ENCODE results near the gene SRMS. TPM values are rescaled to one million over a fixed set of nuclear protein-coding genes. Genes with fewer than 3 reads are reported as not detected.

Gene SRMS
- total and polyA plus RNA-seq, 4 donors: not detected

DNA sequence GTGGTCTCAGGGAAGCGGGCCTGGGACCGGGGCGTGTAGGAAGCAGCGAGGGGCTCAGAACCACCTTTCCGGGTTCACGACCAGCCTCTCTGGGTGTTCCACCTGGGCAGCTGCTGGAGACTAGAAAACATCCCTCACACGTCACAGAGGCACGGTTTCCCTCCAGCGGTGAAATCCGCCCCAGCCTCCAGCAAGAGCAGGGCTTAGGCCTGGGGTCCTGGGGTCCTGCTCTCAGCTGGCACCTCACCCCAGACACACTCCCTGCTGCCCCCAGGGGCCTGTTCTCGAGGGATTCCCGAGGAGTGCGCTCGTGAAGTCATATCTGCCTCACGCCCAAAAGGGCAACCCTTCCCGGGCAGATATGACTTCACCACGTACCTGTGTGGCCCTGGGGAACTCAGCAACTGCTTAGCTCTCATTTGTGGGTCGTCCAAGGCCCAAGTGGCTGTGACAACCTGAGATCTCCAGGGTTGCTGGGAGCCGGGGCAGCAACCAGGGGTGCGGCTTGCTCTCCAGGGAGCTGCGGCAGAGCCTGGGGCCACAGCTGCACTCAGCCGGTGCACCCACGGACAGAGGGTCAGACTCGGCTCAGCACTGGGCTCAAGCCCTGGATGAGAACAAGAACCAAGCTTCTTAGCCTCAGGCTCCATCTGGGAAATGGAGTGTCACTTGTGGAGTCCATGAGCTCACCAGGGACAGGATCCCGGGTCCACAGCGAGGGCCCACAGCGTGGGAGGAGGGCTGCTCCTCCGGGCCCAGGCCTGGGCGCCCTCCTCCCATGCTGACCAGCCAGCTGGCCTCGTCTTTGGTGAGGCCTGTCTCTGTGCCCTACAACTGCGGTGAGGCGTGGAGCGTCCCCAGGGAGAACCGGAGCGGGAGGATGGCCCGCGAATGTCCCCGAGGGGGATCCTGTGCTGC lies 7.1 kb upstream of the SRMS start:
- Histone ChIP-seq H3K4me1 (ENCODE audit: control insufficient read depth in 4 of 4, insufficient read depth in 4 of 4, low read length in 3 of 4) (peaks cover 0 to 2% (median 0%) of the 10 kb centered on the region in 4 donors), H3K27me3 (ENCODE audit: control insufficient read depth in 4 of 4, insufficient read depth in 4 of 4, low read length in 3 of 4) (peaks cover 0 to 2% (median 0%) of the 10 kb centered on the region in 4 donors)
- DNase-seq (ENCODE audit: low spot score): no peak

DNA sequence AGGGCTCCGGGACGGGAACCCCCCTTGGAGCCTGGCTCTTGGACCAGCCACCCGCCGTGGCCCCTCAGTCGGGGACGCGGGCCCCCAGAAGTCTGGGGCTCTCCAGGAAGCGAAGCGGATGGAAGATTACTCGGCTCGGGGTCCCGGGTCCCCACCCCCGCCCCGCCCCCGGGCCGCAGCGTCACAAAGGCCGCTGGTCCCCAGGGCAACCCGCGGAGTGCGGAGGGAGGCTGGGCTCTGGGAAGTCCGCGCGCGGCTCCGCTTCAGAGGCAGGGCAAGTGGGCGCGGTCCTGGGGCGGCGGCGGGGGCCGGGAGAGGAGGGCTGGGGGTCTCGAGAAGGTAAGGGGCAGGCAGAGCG lies 6.4 kb upstream of the SRMS start, which contains the start of gene FNDC11:
Gene FNDC11, plus strand, starts transcription at position 227 of the 358 bp plus-strand sequence. CDS start 1,505 bp downstream, outside the sequence.
- Histone ChIP-seq H3K4me1 (ENCODE audit: control insufficient read depth in 4 of 4, insufficient read depth in 4 of 4, low read length in 3 of 4) (peaks cover 0 to 2% (median 0%) of the 10 kb centered on the region in 4 donors), H3K27ac (ENCODE audit: low read depth in 1 of 2, low read length in 2 of 2) (no peak within 1 kb of the TSS), H3K9me3 (ENCODE audit: control insufficient read depth in 4 of 4, low read length in 3 of 4) (peaks cover 0 to 1% (median 0%) of the 10 kb centered on the region in 4 donors), H3K36me3 (ENCODE audit: control insufficient read depth in 4 of 4, insufficient read depth in 3 of 4, low read depth in 1 of 4, low read length in 3 of 4) (no peaks in the 10 kb centered on the region), H3K4me3 (ENCODE audit: low read depth in 1 of 3, low read length in 3 of 3) (peak within 1 kb of the TSS in 1 of 3 donors; percentile 47), H3K27me3 (ENCODE audit: control insufficient read depth in 4 of 4, insufficient read depth in 4 of 4, low read length in 3 of 4) (peaks cover 0 to 2% (median 0%) of the 10 kb centered on the region in 4 donors), H3K9ac (ENCODE audit: low read depth in 1 of 2, low read length in 2 of 2) (no peak within 1 kb of the TSS)
- WGBS: 6% methylated on average over 34 of the region's 34 CpGs
- no peak for TF ChIP-seq GABPA (IDR thresholded peaks at IDR 0.05 in 1 of 2, conservative IDR thresholded peaks at IDR 0.05 in 1 of 2)
- TF ChIP-seq SP1 (IDR thresholded peaks at IDR 0.05): no peak
- no peak for TF ChIP-seq YY1 (IDR thresholded peaks at IDR 0.05)
- TF ChIP-seq, protein P1, sequence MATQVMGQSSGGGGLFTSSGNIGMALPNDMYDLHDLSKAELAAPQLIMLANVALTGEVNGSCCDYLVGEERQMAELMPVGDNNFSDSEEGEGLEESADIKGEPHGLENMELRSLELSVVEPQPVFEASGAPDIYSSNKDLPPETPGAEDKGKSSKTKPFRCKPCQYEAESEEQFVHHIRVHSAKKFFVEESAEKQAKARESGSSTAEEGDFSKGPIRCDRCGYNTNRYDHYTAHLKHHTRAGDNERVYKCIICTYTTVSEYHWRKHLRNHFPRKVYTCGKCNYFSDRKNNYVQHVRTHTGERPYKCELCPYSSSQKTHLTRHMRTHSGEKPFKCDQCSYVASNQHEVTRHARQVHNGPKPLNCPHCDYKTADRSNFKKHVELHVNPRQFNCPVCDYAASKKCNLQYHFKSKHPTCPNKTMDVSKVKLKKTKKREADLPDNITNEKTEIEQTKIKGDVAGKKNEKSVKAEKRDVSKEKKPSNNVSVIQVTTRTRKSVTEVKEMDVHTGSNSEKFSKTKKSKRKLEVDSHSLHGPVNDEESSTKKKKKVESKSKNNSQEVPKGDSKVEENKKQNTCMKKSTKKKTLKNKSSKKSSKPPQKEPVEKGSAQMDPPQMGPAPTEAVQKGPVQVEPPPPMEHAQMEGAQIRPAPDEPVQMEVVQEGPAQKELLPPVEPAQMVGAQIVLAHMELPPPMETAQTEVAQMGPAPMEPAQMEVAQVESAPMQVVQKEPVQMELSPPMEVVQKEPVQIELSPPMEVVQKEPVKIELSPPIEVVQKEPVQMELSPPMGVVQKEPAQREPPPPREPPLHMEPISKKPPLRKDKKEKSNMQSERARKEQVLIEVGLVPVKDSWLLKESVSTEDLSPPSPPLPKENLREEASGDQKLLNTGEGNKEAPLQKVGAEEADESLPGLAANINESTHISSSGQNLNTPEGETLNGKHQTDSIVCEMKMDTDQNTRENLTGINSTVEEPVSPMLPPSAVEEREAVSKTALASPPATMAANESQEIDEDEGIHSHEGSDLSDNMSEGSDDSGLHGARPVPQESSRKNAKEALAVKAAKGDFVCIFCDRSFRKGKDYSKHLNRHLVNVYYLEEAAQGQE (IDR thresholded peaks at IDR 0.05): no peak
- TF ChIP-seq, protein P2, sequence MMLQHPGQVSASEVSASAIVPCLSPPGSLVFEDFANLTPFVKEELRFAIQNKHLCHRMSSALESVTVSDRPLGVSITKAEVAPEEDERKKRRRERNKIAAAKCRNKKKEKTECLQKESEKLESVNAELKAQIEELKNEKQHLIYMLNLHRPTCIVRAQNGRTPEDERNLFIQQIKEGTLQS (IDR thresholded peaks at IDR 0.05): no peak
- TF ChIP-seq RXRA (IDR thresholded peaks at IDR 0.05): no peak
- no peak for DNase-seq (ENCODE audit: low spot score)

More for the DNA sequence above, 7.1 kb upstream of the SRMS start:
- Histone ChIP-seq H3K4me3 (ENCODE audit: low read depth in 1 of 3, low read length in 3 of 3) (no peak overlapping the region), H3K9ac (ENCODE audit: low read depth in 1 of 2, low read length in 2 of 2) (no peak overlapping the region), H3K9me3 (ENCODE audit: control insufficient read depth in 4 of 4, low read length in 3 of 4) (peaks cover 0 to 1% (median 0%) of the 10 kb centered on the region in 4 donors), H3K36me3 (ENCODE audit: control insufficient read depth in 4 of 4, insufficient read depth in 3 of 4, low read depth in 1 of 4, low read length in 3 of 4) (peaks cover 0 to under 1% (median 0%) of the 10 kb centered on the region in 4 donors), H3K27ac (ENCODE audit: low read depth in 1 of 2, low read length in 2 of 2) (no peak overlapping the region)
- 75% methylated on average over 38 of the region's 38 CpGs for WGBS
- TF ChIP-seq, protein P2 (IDR thresholded peaks at IDR 0.05): no peak
- no peak for TF ChIP-seq HNF4A (conservative IDR thresholded peaks at IDR 0.05)
- no peak for TF ChIP-seq SP1 (IDR thresholded peaks at IDR 0.05)
- TF ChIP-seq, protein P3, sequence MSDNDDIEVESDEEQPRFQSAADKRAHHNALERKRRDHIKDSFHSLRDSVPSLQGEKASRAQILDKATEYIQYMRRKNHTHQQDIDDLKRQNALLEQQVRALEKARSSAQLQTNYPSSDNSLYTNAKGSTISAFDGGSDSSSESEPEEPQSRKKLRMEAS (IDR thresholded peaks at IDR 0.05): no peak
- TF ChIP-seq YY1 (IDR thresholded peaks at IDR 0.05): no peak
- TF ChIP-seq HNF4G (IDR thresholded peaks at IDR 0.05): no peak
- no peak for TF ChIP-seq NR2F2 (IDR thresholded peaks at IDR 0.05)
- TF ChIP-seq, protein P4, sequence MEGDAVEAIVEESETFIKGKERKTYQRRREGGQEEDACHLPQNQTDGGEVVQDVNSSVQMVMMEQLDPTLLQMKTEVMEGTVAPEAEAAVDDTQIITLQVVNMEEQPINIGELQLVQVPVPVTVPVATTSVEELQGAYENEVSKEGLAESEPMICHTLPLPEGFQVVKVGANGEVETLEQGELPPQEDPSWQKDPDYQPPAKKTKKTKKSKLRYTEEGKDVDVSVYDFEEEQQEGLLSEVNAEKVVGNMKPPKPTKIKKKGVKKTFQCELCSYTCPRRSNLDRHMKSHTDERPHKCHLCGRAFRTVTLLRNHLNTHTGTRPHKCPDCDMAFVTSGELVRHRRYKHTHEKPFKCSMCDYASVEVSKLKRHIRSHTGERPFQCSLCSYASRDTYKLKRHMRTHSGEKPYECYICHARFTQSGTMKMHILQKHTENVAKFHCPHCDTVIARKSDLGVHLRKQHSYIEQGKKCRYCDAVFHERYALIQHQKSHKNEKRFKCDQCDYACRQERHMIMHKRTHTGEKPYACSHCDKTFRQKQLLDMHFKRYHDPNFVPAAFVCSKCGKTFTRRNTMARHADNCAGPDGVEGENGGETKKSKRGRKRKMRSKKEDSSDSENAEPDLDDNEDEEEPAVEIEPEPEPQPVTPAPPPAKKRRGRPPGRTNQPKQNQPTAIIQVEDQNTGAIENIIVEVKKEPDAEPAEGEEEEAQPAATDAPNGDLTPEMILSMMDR (IDR thresholded peaks at IDR 0.05; ENCODE audit: low read depth, low read length, missing input control): no peak
- TF ChIP-seq, protein P1 (IDR thresholded peaks at IDR 0.05): no peak
- TF ChIP-seq RAD21 (IDR thresholded peaks at IDR 0.05): no peak
- TF ChIP-seq TAF1 (conservative IDR thresholded peaks at IDR 0.05): no peak
- no peak for TF ChIP-seq EGR1 (IDR thresholded peaks at IDR 0.05; ENCODE audit: low read depth in 2 of 2)
- no peak for TF ChIP-seq JUND (IDR thresholded peaks at IDR 0.05)
- no peak for TF ChIP-seq FOXA2 (IDR thresholded peaks at IDR 0.05)

Measured in liver (tissue), 9 donors.